ENCODE measurements around the gene CACNA1D.

CACNA1D gene

GRCh38 chr3:53750253-53751210 is 256.1 kb downstream of the CACNA1D start:
- DNase-seq (ENCODE audit: low read depth) = no peak
- no peak for TF ChIP-seq CTCF (conservative IDR thresholded peaks at IDR 0.05; ENCODE audit: low read depth, low read length)
- no peak overlapping the region for H3K4me3 ChIP-seq (ENCODE audit: low read length)

GRCh38 chr3:53753518-53754183 is 259.2 kb downstream of the CACNA1D start:
- no peak overlapping the region for H3K4me3 ChIP-seq (ENCODE audit: low read length)
- DNase-seq (ENCODE audit: low read depth) = no peak
- TF ChIP-seq CTCF (conservative IDR thresholded peaks at IDR 0.05; ENCODE audit: low read depth, low read length) = no peak

- H3K4me3 ChIP-seq (ENCODE audit: low read length) = no peak overlapping the region
- TF ChIP-seq CTCF (conservative IDR thresholded peaks at IDR 0.05; ENCODE audit: low read depth, low read length) = no peak
- no peak for DNase-seq (ENCODE audit: low read depth)
Measured at GRCh38 chr3:53754325-53754724, 259.9 kb downstream of the CACNA1D start.

- no peak for TF ChIP-seq CTCF (conservative IDR thresholded peaks at IDR 0.05; ENCODE audit: low read depth, low read length)
- DNase-seq (ENCODE audit: low read depth) = no peak
- H3K4me3 ChIP-seq (ENCODE audit: low read length) = no peak overlapping the region
Measured at GRCh38 chr3:53758846-53759245, 264.4 kb downstream of the CACNA1D start.

GRCh38 chr3:53763353-53763752 is 268.9 kb downstream of the CACNA1D start:
- no peak for TF ChIP-seq CTCF (conservative IDR thresholded peaks at IDR 0.05; ENCODE audit: low read depth, low read length)
- no peak overlapping the region for H3K4me3 ChIP-seq (ENCODE audit: low read length)
- no peak for DNase-seq (ENCODE audit: low read depth)

- DNase-seq (ENCODE audit: low read depth) = no peak
- no peak for TF ChIP-seq CTCF (conservative IDR thresholded peaks at IDR 0.05; ENCODE audit: low read depth, low read length)
- H3K4me3 ChIP-seq (ENCODE audit: low read length) = no peak overlapping the region
Measured at GRCh38 chr3:53764026-53764775, 269.8 kb downstream of the CACNA1D start.
